Stimulated activated naive CD8-positive, alpha-beta T cell treated with anti-CD3 and anti-CD28 coated beads, Interleukin-15, amount 100 ng/mL, for 72 hours (primary cell): ENCODE measurements around the gene FGF12.

ENCODE experiments used
- ATAC-seq: fragments of 150-1000 bp; cut with Tn5 transposase; 2 replicates; pipeline ENCODE4 v1.10.0; 2021; ENCODE audit warnings: mild to moderate bottlenecking, moderate library complexity
- DNase-seq, 2 donors: peaks; one replicate each; pipeline ENCODE4 v3.0.0; 2021 to 2022
- H3K27ac Mint-ChIP-seq, 2 donors: one replicate each; pipeline ENCODE4 v1.8.0; 2022; ENCODE audit warnings: mild to moderate bottlenecking in 2 of 2, mixed read lengths in 2 of 2, moderate library complexity in 2 of 2
- H3K27me3 Mint-ChIP-seq: one replicate; pipeline ENCODE4 v1.8.0; 2022; ENCODE audit warnings: mixed read lengths
- H3K4me1 Mint-ChIP-seq: one replicate; pipeline ENCODE4 v1.8.0; 2022; ENCODE audit warnings: mild to moderate bottlenecking, mixed read lengths
- H3K4me3 Mint-ChIP-seq, 2 donors: one replicate each; pipeline ENCODE4 v1.8.0; 2022; ENCODE audit warnings: mild to moderate bottlenecking in 2 of 2, mixed read lengths in 2 of 2, moderate library complexity in 1 of 2
- H3K9me3 Mint-ChIP-seq, 2 donors: one replicate each; pipeline ENCODE4 v1.8.0; 2022; ENCODE audit warnings: mixed read lengths in 2 of 2

The FGF12 gene

DNA sequence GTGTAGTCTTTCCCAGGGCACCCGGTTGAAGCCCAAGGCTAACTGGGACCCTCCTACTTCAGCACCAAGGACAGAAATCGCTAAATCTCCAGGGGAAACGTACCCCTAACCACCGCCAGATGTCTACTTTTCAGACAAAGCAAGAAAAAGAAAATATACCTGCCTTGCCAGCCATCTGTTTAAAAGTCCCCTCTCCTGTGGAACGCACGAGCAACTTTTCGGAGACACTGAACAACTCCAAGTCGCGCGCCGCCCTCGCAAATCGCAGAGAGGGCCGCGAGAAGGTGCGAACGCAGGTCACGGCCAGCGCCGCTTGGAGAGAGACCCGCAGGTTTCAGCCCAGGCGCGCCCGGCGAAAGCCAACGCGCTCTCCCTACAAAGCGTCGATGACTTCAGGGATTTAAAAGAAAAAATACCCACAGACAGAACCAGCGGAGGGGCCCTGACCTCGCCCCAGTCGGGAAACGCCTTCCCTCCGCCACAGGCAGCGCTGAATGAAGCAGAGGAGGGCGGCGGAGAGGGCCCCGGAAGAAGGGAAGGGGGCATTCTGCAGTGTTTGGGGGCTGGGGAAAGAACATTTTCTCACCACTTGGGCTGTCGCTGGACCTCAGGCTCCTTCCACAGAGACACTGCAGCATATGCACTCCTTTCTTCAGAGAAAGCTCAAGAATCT, 213.1 kb downstream of the FGF12 start:
- Mint-ChIP-seq H3K4me3 (peak overlapping the region; percentile 39 to 72), H3K27me3 (peaks cover 57% of the 10 kb centered on the region), H3K4me1 (peaks cover 9% of the 10 kb centered on the region), H3K9me3 (no peaks in the 10 kb centered on the region), H3K27ac (no peak overlapping the region)
- no peak for ATAC-seq
- DNase-seq, result no peak

DNA sequence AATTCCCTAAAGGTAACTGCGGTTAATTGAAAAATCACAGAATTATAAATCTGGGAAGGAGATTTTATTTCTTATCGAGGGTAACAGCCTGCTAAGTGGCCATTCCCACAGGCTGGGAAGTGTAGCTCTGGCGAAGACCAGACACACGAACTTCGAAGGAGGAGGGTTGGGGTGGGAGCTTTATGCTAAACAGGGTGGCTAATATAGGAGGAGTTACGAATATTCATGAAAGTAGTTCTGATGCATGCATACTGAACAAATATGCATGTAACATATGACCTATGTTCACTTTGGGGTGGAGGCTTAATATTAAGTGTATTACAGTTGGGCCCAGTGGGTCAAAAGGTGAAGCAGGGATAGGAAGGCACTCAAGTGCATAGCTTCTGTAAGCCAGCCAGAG, 221.6 kb downstream of the FGF12 start:
- Mint-ChIP-seq H3K4me3 (no peak overlapping the region), H3K9me3 (peaks cover 0 to 12% of the 10 kb centered on the region in 2 donors), H3K4me1 (no peaks in the 10 kb centered on the region), H3K27me3 (peaks cover 2% of the 10 kb centered on the region), H3K27ac (no peak overlapping the region)
- ATAC-seq (no peak), DNase-seq (no peak)

DNA sequence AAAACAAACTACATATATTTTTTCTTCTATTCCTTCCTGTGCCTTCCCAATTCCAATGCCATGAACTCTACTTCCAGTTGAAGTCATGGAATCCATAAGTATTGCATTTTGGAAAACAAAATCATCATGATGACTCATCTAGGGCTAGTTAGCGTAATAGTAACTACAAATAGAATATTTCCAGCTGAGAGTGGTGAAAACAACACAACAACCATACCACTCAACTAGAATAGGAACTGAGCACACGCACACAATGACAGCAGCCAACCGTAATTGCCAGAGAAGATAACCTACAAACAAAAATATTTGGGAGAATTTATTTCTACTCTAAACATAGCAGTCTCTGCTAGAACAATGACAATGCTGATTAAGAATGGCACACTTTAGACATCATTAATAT, 225.9 kb downstream of the FGF12 start:
- no peak for DNase-seq
- Mint-ChIP-seq H3K9me3 (peaks cover 0 to 12% of the 10 kb centered on the region in 2 donors), H3K27me3 (no peaks in the 10 kb centered on the region), H3K27ac (no peak overlapping the region), H3K4me3 (no peak overlapping the region), H3K4me1 (no peaks in the 10 kb centered on the region)
- ATAC-seq, result no peak

DNA sequence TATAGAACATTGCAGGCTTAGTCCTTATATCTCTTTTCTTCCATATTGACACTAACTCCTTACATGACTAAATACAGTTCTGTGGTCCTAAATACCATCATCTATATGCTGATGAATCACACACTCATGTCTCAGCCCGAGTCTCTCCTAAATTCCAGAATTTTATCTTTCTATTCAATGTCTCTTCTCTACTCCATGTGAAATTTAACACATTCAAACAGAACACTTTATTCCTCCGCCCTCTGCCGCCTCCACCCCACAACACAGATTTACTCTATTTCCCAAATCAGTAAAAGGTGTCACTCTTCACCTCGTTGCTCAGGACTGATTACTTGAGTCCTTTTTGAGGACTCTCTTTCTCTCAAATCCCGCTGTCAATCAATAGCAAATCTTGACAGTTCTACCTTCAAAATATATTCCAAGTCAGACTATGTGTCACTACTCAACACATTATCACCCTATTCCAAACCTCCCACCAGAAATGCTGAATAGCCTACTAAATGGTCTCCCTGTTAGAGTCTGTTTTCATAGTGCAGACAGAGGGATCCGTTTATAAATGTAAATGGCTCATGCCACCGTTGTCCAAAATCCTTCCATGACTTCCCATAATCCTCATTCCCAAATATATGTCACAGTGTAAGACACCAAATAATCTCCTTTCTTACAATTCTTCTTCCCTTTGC, 230.3 kb downstream of the FGF12 start:
- Mint-ChIP-seq H3K27ac (no peak overlapping the region), H3K4me1 (no peaks in the 10 kb centered on the region), H3K9me3 (no peaks in the 10 kb centered on the region), H3K27me3 (peaks cover 11% of the 10 kb centered on the region), H3K4me3 (no peak overlapping the region)
- ATAC-seq (no peak), DNase-seq (no peak)

DNA sequence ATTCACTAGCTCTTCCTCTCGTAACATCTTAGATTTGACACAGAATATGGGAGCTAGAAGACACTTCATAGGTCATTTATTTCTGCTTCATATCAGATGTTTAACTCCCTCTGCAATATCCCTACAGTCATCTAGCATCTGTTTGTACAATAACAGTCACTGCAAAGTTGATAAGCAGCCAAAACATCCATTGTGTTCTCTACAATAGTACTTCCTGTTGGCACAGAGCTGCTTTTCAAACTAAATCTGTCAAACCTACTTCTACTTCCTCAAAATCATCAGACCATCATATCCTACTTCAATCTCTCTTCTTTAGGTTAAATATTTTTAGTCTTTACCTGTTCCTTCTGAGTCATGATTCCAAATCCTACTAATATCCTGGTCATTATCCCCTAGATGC, 233.2 kb downstream of the FGF12 start:
- H3K4me3 Mint-ChIP-seq, result no peak overlapping the region
- DNase-seq (no peak), ATAC-seq (no peak)
- peaks cover 18% of the 10 kb centered on the region for H3K27me3 Mint-ChIP-seq
- no peaks in the 10 kb centered on the region for H3K4me1 Mint-ChIP-seq
- H3K9me3 Mint-ChIP-seq, result no peaks in the 10 kb centered on the region
- no peak overlapping the region for H3K27ac Mint-ChIP-seq

DNA sequence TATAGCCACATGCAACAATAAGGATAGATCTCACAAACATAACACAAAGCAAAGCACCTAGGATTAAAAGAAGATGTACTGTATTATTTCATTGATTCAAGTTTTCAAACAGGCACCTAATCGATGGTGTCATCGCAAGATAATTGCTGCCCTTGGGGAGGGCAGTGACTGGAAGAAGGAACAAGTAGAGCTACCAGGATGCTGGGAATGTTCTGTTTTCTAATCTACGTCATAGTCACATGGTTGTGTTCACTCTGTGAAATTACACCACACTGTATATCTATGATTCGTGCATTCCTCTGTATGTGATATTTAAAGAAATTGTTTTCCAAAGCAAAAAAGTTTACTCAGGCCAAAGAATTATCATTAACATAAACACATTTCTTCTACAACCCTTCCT, 236.6 kb downstream of the FGF12 start:
- ATAC-seq (no peak), DNase-seq (no peak)
- Mint-ChIP-seq H3K4me1 (no peaks in the 10 kb centered on the region), H3K9me3 (no peaks in the 10 kb centered on the region), H3K27me3 (peaks cover 21% of the 10 kb centered on the region), H3K4me3 (no peak overlapping the region), H3K27ac (no peak overlapping the region)

DNA sequence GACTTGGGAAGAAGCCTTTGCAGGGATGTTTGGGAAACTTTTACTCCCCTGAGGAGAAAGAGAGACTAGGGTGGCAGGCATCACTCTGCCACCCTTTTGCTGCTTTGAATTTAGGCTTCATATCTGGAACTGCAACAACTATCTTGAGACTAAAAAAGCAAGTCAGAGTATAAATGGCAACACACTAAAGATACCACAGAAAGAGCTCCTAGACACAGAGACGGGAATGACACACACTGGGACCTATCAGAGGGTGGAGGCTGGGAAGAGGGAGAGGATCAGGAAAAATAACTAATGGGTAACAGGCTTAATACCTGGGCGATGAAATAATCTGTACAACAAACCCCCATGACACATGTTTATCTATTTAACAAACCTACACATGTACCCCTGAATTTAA, 237.8 kb downstream of the FGF12 start:
- Mint-ChIP-seq H3K4me3 (no peak overlapping the region), H3K9me3 (no peaks in the 10 kb centered on the region), H3K27ac (no peak overlapping the region), H3K4me1 (no peaks in the 10 kb centered on the region), H3K27me3 (peaks cover 21% of the 10 kb centered on the region)
- no peak for DNase-seq
- no peak for ATAC-seq

DNA sequence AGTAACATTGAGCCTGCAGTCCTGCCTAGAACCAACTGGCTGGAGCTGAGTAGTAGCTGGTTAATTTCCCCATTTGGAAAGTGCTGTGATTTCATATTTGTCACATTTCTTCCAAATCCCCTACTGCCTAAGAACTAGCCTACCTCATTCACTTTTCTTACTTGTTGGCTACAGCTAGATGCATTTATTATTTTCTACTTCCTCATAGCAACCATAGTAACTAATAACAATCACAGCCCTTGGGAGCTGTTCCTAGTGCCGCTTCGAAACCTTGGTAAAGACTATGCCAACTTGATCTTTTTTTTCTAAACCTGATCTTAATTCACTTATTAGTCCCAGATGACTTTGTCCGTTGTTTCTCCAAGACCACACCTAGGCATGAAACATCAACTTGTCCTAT, 240.3 kb downstream of the FGF12 start:
- Mint-ChIP-seq H3K9me3 (no peaks in the 10 kb centered on the region), H3K4me1 (no peaks in the 10 kb centered on the region), H3K27ac (no peak overlapping the region), H3K4me3 (no peak overlapping the region), H3K27me3 (peaks cover 10% of the 10 kb centered on the region)
- DNase-seq (no peak), ATAC-seq (no peak)

DNA sequence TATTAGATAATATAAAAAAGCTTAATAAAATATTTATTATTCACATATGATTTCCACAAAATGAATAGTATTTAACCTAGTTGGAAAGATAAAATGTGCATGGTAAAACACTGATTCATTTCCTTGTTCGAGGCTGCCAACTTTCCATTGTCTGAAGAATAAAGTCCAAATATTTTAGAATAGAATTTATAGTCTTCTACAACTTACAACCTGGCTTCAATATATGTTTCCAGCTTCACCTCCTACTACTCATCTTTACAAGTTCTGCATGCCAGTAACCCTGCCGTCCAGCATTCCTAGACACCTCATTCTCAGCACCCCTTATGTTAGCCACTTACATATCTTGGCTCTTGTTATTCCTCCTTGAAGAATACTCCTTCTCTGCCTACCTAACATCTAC, 244.5 kb downstream of the FGF12 start:
- Mint-ChIP-seq H3K27me3 (no peaks in the 10 kb centered on the region), H3K4me3 (no peak overlapping the region), H3K9me3 (no peaks in the 10 kb centered on the region)

DNA sequence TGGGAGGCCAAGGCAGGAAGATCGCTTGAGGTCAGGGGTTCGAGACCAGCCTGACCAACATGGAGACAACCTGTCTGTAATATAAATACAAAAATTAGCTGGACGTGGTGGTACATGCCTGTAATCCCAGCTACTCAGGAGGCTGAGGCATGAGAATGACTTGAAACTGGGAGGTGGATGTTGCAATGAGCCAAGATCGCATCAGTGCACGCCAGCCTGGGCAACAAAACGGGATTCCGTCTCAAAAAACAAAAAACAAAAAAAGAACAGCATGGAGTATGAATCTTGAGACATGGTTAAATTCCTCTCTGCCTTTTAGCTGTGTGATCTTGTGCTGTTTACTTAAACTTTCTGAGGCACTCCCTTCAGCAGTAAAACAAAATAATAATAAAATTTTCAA, 244.9 kb downstream of the FGF12 start:
- H3K9me3 Mint-ChIP-seq, result no peaks in the 10 kb centered on the region
- H3K4me1 Mint-ChIP-seq, result no peaks in the 10 kb centered on the region
- no peak overlapping the region for H3K27ac Mint-ChIP-seq
- DNase-seq (no peak), ATAC-seq (no peak)
- no peaks in the 10 kb centered on the region for H3K27me3 Mint-ChIP-seq
- no peak overlapping the region for H3K4me3 Mint-ChIP-seq

More for the DNA sequence above, 244.5 kb downstream of the FGF12 start:
- H3K27ac Mint-ChIP-seq, result no peak overlapping the region
- DNase-seq (no peak), ATAC-seq (no peak)
- H3K4me1 Mint-ChIP-seq, result no peaks in the 10 kb centered on the region

DNA sequence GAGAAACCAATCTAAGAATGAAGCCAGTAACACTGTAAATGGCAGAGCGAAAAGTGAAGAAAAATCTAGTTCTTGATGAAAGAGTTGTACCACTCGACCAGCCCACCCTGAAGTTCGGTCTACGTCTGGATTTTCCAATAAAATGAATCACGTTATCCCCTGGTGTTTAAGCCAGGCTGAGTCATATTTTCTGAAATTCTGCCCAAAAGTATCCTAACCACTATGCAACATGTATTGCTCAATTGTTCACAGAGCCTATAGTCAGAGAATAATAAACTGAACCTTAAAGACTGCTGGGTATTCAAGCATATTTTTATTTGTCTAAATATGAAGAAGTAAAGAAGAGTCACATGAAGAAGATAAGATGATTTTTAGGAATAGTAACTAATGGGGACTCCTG, 245.7 kb downstream of the FGF12 start:
- H3K27ac Mint-ChIP-seq, result no peak overlapping the region
- peaks cover 5% of the 10 kb centered on the region for H3K27me3 Mint-ChIP-seq
- no peak overlapping the region for H3K4me3 Mint-ChIP-seq
- H3K4me1 Mint-ChIP-seq, result no peaks in the 10 kb centered on the region
- ATAC-seq, result no peak
- DNase-seq, result no peak
- H3K9me3 Mint-ChIP-seq, result no peaks in the 10 kb centered on the region

DNA sequence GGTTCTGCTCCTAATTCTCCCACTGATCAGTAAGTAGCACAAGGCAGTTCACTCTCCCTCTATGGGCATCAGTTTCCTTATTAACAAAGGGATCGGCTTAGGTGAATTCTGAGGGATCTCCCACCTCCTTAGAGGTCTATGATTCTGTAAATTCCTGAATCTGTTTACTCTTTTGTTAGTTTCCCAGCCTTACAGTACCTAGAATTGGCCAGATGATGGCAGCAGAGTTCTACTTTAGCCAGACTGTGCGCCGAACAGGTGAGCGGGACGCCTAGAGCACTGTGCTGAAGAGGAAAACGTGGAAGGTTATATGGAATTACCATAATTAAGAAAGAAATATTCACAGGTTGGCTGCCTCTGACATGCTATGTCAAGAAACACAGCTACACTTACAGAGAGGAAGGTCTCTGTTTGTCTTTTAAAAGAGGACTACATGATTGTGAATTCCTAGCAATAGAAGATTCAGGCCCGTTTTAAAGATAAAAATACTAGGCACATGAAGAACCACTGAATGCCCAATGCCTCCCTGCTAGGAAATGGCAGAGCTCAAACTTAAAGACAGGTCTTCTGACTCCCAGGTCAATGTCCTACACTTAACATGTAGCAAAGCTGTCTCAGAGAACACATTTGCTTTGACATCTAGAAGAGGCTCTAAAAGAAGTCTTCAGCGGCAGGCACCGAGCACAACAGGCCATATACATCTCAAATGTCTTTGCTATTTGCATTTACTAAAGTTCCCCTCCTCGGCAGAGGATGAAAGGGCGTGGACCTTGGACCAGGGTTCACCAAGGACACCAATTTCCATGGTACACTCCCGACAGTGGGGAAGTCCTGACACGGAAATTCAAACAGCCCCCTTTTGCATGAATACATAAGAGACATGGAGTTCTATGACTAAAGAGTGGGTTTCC, 259.9 kb downstream of the FGF12 start:
- Mint-ChIP-seq H3K9me3 (no peaks in the 10 kb centered on the region), H3K27me3 (peaks cover 18% of the 10 kb centered on the region), H3K4me3 (no peak overlapping the region), H3K27ac (no peak overlapping the region), H3K4me1 (no peaks in the 10 kb centered on the region)
- ATAC-seq (peak; percentile 66), DNase-seq (peak; percentile 42)

DNA sequence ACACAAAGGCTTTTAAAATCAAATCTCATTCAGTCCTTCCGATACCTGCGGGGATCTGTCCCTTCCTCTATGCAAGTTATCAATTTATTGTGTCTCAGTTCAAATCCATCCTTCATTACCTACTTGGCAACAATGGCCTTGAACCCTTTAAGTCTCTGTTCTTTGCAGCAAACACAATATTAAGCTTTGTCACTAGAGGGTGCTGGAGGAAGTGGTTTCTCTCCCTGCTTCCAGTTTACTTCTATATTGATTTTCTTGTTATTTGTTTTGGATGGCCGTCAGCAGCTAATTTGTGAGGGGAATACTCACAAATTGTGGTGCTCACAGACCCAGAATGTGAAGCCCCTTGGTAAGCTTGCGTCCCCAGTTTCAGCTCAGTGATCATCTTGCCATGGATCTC, 278.3 kb downstream of the FGF12 start:
- DNase-seq (no peak), ATAC-seq (no peak)
- no peaks in the 10 kb centered on the region for H3K4me1 Mint-ChIP-seq
- H3K27me3 Mint-ChIP-seq, result peaks cover 30% of the 10 kb centered on the region
- H3K9me3 Mint-ChIP-seq, result no peaks in the 10 kb centered on the region
- H3K4me3 Mint-ChIP-seq, result no peak overlapping the region
- H3K27ac Mint-ChIP-seq, result no peak overlapping the region

DNA sequence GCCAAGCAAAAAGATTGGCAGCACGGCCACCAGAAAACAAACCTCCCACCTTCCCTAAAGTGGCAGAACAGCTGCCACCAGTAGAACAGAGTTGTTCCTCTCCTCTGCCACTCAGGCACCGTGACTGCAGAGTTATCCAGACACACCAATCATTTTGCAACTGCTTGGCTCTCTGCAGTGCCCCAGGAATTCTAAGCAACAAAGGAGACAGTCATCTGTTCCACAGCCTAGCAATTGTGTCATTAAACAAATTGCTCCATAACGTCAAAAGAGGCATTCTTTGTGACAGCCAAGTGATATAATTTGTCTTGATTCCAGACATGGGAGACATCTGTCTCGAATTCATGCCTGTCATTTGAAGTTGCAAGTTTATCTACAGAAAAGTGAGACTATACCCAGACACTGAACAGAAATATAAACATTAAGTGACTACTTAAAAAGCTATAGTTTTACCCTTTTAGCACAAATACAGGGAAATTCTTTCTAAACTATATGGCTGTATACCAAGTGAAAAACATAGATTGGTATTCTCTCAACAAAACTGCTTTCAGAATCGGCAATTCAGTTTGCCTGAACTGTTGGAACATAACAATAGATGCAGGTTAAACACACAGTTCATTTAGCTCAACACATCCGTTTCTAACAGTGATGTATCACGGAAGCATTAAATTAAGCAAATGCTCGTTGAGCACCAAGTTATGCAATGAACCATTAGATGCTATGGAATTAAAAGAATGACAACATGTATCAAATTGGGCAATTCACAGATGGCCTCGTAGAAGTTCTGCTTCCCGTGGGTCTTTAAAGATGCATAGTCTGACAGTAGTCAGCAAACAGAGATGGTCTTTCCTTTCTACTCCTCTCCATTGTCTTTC, 281.3 kb downstream of the FGF12 start:
- H3K9me3 Mint-ChIP-seq, result no peaks in the 10 kb centered on the region
- no peaks in the 10 kb centered on the region for H3K4me1 Mint-ChIP-seq
- DNase-seq (no peak), ATAC-seq (no peak)
- no peak overlapping the region for H3K27ac Mint-ChIP-seq
- H3K4me3 Mint-ChIP-seq, result no peak overlapping the region
- H3K27me3 Mint-ChIP-seq, result peaks cover 29% of the 10 kb centered on the region

DNA sequence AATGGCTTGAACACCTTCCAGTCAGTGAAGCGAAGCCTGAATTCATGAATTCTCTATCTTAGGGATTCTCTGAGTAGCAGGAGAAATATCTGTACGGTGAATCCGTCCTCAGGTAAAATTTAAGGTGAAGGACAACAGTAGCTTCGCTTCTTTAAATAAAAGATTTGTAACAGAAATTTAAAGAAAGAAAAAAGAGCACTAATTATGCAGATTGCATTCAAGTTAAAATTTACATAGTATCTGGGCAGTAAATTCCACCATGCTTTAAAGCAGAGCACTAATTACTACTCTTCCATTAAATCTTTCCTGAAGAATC, 282.6 kb downstream of the FGF12 start:
- Mint-ChIP-seq H3K4me3 (no peak overlapping the region), H3K27me3 (peaks cover 29% of the 10 kb centered on the region), H3K4me1 (no peaks in the 10 kb centered on the region), H3K9me3 (no peaks in the 10 kb centered on the region), H3K27ac (no peak overlapping the region)
- ATAC-seq, result no peak
- no peak for DNase-seq
